ENCODE measurements around the gene ACER2.

DNA sequence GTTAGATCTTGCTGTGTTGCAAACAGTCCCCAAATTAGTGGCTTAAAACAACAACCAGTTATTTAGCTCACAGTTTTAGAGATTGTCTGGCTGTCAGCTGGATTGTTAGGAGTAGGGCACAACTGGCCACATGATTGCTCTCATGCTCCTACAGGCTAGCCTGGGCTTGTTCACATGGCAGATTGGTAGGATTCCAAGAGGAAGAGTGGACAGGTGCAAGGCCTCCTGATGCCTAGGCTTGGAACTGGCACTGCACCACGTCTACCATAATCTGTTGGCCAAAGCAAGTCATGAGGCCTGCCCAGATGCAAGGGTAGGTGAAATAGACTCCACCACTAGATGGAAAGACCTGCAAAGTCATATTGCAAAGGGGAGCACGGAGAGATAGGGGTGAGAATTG lies 76.4 kb downstream of the ACER2 start:
- TF ChIP-seq, protein P1, sequence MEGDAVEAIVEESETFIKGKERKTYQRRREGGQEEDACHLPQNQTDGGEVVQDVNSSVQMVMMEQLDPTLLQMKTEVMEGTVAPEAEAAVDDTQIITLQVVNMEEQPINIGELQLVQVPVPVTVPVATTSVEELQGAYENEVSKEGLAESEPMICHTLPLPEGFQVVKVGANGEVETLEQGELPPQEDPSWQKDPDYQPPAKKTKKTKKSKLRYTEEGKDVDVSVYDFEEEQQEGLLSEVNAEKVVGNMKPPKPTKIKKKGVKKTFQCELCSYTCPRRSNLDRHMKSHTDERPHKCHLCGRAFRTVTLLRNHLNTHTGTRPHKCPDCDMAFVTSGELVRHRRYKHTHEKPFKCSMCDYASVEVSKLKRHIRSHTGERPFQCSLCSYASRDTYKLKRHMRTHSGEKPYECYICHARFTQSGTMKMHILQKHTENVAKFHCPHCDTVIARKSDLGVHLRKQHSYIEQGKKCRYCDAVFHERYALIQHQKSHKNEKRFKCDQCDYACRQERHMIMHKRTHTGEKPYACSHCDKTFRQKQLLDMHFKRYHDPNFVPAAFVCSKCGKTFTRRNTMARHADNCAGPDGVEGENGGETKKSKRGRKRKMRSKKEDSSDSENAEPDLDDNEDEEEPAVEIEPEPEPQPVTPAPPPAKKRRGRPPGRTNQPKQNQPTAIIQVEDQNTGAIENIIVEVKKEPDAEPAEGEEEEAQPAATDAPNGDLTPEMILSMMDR (IDR thresholded peaks at IDR 0.05; ENCODE audit: poor library complexity) = no peak
- TF ChIP-seq EZH2 (IDR thresholded peaks at IDR 0.05; ENCODE audit: borderline replicate concordance) (no peak), EZH2phosphoT487 (IDR thresholded peaks at IDR 0.05; ENCODE audit: low read depth, severe bottlenecking, unreplicated experiment) (no peak)

All from hepatocyte (in vitro differentiated cells).